HG02970 (cell line): ENCODE data around the gene KIF18A.

ENCODE experiments used
- ATAC-seq: cut with Tn5 transposase; IDR thresholded peaks from one replicate; pipeline ENCODE4 v1.9.1; 2021; ENCODE audit warnings: mild to moderate bottlenecking, moderate library complexity, moderate number of reproducible peaks; ENCODE audit not compliant: unreplicated experiment, low FRiP score

Gene KIF18A

GRCh38 chr11:27972522-27973170 is 135.3 kb downstream of the KIF18A start:
- no peak for ATAC-seq

DNA sequence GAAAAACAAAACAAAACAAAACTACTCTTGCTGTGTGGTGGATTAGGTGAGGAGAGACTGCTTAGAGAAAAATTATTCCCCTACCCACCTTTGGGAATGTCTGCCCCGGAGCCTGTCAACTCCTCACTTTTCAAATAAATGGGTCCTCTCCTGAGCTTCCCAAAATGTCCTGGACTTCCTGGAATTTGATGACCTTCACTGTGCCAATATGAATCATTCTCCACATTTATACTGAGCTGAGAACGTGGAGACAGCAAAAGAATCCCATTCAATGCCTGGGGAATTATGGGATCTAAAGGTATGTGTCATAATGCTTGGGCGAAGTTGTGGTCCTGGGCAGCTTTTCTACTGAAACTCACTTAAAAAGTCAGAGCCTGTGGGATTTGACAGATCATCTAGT is 136.8 kb downstream of the KIF18A start:
- no peak for ATAC-seq
